Suppressor macrophage treated with lipopolysaccharide for 4 hours (primary cell): ENCODE measurements around the gene CDRT15L2.
A peak's percentile ranks its signal among the peaks of the same experiment; 100 is the strongest.
"Not testable (repeated sequence)": the region's sequence is repeated elsewhere in the genome, so short reads cannot be mapped to it uniquely, and the experiment has no call there.

Experiments used
- DNase-seq: peaks from one replicate; pipeline ENCODE4 v3.0.0-alpha.2; 2020

Gene CDRT15L2

DNA sequence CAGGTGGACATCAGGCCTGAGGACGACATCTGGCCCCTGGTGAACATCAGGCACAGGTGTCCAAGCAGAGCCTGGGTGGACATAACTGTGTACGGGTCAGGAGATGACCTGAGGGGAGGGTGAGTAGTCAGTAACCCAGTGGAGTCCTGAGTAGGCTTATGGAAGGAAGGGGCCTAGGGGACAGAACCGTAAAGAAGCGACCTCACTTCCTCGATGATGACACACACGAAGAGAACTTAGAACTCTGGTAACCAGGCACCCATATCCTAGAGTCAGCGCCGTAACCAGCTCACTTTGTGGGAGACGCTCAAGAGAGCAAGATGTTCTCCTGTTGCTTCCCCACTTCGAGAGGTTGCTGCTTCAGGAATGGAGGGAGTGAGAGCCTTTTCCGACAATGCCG, at the start of gene CDRT15L2:
Gene CDRT15L2, plus strand, starts transcription at position 301 of the 400 bp plus-strand sequence. Its CDS starts 20 bp downstream, at position 321.
- not testable (repeated sequence) for DNase-seq

DNA sequence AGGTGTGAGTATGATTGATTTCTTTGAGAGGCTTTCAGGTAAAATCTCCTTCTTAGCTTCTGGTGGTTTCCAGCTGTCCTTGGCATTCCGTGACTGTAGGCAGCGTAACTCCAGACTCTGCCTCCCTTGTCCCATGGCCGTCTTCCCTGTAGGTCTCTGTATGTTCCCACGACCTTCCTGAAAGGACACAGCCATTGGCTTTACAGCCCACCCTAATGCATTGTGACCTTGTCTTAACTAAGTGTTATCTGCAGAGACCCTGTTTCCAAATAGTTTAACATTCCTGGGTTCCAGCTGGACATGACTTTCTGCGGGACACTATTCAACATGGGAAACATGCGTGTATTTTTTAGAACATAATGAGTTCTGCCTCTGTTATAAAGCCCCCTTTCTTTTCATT, 49.4 kb upstream of the CDRT15L2 start:
- not testable (repeated sequence) for DNase-seq

DNA sequence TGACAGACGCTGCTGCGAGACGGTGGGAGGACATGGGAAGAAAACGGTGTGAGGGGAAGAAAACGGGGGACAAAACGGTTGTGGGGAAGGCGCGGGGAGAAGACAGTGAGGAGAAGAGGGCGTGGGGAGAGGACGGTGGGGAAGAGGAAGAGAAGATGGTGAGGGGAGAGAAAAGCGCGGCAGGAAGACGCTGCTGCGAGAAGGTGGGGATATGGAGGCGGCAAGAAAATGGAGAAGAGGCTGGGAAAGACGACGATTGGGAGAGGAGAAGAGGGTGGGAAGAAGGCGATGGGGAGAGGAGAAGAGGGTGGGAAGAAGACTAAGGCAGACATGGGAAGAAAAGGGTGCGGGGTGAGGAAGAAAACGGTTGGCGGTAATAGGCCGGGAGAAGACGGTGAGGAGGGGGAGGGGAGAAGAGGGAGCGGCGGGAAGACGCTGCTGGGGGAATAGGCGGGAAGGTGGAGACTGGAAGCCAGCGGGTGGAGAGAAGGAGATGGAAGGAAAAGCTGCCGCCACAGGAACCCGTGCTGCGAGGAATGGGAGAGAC, 46.9 kb upstream of the CDRT15L2 start:
- DNase-seq = not testable (repeated sequence)

DNA sequence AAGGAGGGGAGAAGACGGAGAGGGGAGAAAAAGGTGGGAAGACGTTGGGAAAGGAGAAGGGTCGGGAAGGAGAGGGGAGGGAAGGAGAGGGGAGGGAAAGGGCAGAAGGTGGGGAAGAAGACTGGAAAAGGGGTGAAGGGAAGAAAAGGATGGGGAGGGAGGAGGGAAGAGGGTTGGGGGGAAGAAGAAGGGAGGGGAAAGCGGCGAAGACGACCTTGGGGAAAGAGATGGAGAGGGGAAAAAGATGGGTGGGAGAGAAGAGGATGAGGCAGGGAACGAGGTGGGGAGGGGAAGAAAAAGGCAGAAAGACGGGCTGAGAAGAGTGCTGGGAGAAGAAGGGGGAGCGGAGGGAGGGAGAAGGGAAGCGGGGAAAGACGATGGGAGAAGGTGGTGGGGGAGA, 46.3 kb upstream of the CDRT15L2 start:
- not testable (repeated sequence) for DNase-seq

DNA sequence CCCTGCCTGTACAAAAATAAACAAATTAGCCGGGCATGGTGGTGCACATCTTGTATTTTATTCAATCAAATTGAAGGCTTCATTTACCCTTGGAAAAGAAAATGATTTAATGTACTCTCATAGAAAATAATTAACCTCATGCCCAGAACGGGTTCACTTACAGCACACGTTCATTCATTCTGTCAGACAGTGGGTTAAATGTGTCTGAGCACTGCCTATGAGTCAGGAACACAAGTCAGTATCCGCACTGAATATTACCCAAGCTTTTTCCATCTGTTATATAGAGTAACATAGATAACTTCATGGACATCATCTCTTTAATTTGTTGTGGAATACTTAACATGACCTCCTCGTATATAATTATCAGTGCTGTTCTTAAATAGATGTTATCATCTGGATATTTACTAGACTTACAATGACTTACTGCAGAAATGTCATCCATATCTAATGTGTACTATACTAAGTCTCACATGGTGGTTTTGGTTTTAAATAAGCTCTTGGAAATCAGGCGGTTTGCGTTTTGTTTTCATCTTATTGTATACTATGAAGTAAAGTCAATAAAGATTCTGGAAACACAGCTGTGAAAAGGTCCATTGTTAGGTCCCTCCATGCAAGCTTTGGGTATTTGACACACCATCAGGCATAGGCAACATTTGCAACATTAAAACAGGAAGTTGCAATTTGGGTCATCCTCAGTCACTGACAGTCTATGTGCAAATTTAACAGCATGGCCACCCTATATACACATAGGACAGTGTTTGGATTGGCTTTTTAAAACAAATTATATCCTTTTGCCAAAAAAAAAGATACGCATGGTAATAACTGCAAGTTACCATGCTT, 44.6 kb upstream of the CDRT15L2 start:
- peak; percentile 37 for DNase-seq

DNA sequence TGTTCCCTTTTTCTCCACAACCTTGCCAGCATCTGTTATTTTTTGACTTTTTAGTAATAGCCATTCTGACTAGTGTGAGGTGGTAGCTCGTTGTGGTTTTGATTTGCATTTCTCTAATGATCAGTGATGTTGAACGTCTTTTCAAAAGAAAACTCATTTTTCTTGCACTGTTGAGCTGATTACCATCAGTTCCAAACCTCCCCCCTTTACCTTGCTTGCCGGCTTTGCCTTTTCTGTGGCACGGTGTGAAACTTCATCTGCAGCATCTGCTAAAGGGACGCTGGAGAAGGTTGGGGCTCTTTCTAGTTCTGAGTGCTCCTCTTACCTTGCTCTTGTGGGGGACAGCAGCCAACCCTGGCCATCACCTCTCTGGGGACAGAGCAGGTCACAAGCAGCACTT, 39.1 kb upstream of the CDRT15L2 start:
- DNase-seq = not testable (repeated sequence)

DNA sequence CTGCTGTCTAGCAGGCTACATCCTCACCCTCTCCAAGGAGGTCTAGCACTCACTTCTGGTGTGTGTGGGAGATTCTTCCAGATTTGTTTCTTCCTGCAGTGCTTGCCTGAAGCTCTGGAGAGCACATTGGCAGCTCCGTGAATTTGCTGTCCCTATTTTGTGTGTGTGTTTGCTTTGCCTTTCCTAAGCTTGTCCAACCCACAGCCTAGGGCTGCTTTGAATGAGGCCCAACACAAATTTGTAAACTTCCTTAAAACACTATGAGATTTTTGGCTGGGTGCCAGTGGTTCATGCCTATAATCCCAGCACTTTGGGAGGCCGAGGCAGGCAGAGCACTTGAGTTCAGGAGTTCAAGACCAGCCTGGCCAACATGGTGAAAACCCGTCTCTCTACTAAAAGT, 38.7 kb upstream of the CDRT15L2 start:
- peak; percentile 30 for DNase-seq

DNA sequence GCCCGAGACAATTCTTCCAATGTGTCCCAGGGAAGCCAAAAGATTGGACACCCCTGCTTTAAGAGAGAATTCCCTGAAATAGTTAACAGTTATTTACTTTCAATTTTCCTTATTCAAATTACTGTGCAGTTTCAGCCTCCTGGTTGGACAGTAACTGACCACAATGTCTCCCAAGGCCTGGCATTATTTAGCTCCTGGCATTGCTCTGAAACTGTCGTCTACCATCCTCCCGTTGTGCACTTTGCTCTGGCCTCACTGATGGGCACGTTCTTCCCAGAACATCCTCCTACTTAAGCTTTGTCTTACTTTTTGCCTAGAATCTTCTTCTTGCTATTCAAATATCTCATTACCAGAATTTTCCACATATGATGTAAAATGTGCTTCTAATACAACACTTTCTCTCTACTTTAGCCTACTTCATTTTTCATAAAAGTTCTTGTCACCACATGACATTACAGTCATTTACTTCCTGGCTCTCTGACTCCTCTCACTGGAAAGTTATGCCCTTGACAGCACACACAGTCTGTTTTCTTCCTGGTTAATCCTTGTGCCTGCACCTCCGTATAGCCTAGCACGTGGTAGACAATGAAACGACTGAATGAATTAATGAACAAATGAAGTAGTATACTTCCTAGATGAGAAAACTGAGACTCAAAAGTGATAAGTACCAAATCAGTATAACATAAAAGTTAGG, 37.5 kb upstream of the CDRT15L2 start:
- DNase-seq = peak; percentile 20

DNA sequence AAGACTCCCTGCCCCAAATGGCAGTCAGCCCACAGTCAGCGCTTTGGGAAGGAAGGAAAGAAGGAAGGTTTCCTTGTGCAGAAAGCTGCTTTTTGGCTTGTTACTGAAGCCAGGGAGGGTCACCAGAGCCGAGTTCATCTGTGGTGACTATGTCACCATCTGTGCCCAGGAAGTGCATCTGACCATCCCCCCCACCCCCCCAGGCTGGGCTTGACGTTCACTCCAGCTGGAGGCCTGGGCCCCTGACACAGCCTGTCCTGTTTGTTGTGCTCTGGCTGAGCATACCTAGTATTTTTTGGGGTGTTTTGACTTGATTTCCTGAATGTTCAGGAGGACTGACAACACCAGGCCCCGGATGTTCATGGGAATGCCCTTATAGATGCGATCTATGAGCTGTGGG, 31.6 kb upstream of the CDRT15L2 start:
- DNase-seq = not testable (repeated sequence)

DNA sequence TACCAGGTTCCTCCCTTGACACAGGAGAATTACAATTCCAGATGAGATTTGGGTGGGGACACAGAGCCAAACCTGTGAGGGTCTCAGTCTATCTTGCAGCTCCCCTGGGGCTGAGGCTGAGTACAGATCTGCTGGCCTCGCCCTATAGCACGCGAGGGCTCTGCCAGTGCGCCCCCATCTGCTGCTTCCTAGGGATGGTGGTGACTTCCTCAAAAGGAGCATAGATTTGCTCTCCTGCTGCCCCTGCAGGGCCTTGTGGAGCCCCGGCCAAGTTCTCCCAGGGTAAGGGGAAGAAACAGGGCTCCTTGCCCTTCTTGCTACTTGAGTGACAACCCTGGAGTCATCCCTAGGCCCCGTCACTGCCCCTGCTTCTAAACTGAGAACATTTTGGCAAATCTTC, 26.6 kb upstream of the CDRT15L2 start:
- DNase-seq = not testable (repeated sequence)

DNA sequence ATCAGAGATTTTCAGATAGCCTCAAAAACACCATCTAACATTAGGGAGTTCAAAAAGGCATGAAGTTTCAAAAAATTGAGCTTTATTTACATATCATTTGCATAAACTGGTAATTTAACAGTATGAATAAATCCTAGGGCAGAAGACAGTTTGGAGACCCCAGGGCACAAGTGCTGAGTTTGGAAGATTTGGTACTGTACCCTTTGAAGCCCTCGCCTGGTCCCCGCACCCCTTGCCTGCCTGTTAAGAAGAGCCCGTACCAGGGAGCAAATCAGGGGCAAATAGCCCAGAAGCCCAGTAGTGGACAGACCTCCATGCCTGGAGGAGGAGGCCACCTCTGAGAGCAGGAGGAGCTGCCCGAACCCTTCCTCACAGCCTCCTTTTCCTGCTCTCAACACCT, 24.8 kb upstream of the CDRT15L2 start:
- DNase-seq = not testable (repeated sequence)

DNA sequence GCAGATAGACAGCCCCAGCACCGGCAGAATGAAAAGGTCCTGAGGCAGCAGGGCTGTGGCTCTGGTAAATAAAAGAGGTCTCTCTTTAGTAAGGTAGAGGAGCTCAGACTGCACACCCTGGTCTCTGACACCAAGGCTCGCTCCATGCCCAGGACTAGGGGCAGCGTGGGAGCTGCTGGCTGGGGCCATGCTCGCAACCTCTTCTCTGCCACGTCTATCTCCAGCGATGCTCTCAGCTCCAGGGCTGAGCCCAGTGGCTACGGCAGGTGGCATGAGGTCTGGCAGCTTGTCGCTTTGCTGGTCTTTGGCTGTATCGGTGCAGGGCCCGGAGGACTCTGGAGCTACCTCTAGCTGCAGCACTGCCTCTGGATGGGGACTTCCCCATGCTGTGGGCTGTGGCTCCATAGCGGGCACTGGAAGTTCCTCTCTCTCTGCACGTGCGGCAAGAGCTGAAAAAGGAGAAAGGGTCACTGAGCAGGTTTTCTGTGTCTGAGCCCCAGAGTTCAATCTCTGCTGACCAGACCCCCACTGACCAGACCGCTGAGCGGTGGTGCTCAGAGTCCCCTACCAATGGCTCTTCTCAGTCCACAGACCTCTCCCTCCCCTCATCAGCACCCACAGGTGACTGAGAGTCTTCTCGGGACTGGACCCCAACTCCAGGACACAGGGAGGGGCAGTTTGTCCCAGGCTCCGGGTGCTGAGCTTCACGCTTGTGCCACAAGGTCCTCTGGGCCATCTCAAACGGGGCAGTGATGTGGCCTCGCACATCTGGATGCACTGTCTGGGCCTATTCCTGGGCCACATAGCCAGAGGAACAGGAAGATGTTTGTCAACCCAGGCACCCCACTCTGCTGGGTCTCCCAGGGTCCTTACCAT, 24.2 kb upstream of the CDRT15L2 start:
- DNase-seq = not testable (repeated sequence)

DNA sequence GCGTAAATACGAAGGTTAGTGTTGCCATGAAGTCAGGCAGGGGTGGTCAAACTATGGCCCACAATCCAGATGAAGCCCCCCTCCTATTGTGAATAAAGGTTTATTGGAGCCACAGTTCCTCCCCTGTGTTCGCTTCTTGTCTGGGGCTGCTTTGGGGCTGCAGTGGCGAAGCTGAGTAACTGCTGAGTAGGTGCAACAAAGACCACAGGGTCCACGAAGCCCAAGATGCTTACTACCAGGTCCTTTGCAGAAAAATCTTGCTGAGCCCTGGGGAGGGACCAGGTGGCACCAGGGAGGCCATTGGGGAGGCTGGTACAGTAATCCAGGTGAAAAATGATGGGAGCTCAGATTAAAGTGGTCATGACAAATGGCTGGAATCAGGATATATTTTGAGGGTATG, 21.4 kb upstream of the CDRT15L2 start:
- not testable (repeated sequence) for DNase-seq

DNA sequence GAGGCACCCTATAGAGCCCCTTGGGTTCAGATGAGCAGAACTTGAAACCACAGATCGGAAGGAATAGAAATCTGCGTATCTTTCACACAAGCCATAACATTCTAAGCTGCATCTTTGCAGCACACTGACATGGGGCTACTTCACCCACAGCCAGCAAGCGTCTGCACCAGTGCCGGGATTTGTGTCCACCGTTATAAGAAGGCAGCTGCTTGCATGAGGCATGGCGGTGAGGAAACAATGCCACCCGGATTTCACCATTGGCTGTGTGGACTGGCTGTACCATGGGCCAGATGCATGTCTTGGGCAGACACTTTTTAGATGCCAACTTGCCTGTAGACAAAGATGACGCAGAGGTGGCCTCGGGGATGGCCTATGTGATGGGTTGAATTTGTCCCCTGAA, 20.5 kb upstream of the CDRT15L2 start:
- DNase-seq = not testable (repeated sequence)

DNA sequence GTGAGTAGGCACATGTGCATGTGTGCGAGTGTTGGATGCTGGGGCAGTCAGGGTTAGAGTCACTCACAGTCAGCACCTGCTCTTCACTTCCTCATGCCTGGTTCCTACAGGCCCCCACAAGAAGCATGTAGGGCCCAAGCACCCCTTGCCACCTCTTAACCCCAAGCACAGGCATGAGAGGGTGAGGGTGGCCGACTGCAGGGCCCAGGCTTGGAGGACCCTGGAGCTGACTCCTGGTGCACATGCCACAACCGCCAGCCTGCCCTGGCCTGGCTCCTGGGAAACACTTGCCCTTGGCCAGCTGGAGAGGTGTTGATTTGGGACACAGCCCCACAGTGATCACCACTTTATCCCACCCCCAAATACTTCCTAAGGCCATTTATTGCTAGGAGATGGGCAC, 16.9 kb upstream of the CDRT15L2 start:
- DNase-seq = no peak

DNA sequence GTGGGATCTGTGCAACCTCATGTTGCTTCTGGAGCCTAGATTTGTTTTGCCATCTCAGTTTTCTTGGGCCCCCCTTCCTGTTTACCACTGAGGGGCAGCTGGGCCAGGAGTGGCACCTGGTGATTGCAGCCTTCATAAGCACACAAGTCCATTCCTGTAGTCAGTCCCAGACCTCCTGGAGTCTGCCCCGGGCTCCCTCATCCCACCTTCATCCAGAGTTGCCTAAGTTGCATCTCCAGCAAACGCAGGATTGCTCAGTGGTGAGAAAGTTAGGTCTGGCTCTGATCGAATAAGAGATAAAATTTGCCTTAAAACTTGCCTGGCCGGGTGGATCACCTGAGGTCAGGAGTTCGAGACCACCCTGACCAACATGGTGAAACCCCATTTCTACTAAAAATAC, 14.3 kb upstream of the CDRT15L2 start:
- not testable (repeated sequence) for DNase-seq

DNA sequence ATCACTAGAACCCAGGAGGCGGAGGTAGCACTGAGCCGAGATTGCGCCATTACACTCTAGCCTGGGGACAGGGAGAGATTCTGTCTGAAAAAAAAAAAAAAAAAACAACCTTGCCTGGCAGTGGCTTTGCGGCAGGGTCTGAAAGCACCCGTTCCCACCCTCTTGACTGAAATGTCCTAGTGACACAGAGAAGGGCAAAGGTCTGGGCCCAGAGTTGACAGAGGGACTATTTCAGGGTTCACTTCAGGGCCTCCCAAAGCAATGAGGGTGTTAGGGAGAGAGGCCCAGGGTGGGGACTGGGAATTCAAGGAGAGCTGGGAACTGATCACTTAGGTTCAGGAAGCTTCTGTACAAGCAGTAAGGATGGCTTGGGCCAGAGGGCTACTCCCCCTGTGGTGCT, 13.8 kb upstream of the CDRT15L2 start:
- DNase-seq = no peak

DNA sequence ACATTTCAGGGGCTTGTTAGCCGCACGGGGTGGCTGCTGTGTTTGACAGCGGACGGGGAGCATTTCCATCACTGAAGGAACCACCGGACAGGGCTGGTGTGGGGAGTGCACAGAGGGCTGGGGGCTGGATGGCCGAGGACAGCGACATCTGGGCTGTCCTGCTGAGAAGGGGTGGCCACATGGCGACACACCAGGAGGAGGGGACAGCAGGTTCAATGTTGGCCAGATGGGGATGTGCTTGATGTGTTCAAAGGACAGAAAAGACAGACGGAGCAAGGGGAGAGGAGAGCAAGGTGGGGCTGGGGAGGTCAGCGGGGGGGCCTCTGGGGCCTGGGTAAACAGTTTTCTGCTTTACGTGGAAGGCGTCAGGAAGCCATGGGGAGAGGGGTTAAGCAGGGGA, 12.8 kb upstream of the CDRT15L2 start:
- DNase-seq = not testable (repeated sequence)

DNA sequence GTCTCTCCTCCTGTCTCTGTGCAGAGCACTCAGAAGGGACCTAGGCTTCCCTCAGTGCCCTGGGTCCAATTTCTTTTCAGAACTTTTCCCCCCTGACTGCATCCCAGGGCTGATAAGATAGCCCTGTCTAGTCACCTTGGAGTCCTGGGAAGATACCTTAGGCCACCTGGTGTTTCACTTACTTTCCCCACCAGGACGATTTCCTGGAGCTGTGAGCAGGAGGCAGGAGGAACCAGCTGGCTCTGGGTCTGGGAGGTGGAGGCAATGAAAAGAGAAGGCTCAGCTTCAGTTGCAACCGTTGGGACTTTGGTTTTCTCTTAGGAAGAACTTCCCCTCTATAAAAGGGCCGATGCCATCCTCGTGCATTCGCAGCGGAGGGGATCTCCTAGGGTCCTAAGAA, 12.1 kb upstream of the CDRT15L2 start:
- DNase-seq = not testable (repeated sequence)

DNA sequence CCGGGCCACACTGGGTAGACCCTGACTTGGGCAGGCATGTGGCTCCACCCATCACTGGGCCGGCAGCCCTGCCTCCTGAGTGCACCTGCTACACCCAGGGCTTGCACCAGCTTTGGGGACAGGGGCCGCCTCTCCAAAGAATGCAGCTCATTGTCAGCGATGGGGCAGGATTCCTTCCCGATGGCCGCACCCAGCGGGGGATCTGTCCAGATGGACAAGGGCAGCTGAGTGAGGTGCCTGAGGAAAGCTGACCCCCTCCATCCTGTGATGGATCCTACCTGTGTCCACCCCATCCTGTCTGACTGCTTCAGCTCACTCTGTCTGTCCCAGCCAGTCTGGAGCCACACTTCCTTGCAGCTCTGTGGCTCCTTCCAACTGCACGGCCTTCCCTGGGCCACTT, 10.9 kb upstream of the CDRT15L2 start:
- DNase-seq = not testable (repeated sequence)

DNA sequence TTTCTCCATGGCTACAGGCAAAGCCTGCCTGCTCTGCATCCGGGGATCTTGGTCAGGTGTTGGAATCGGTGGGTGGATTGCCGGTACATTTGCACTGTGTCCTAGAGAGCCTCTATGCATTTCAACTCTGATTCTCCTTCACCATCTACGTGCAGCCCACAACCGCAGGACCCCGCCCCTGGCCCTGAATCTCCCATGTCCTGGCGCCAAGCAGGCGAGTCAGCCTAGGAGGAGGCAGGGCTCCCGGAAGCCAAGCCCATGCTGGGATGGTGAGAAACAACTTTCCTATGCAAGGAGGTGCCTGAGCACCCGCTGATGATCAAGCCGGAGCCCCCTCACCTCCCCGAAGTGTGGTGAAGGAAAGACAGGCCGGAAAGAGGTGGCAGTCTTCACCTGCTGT, 7.9 kb upstream of the CDRT15L2 start:
- DNase-seq = not testable (repeated sequence)

DNA sequence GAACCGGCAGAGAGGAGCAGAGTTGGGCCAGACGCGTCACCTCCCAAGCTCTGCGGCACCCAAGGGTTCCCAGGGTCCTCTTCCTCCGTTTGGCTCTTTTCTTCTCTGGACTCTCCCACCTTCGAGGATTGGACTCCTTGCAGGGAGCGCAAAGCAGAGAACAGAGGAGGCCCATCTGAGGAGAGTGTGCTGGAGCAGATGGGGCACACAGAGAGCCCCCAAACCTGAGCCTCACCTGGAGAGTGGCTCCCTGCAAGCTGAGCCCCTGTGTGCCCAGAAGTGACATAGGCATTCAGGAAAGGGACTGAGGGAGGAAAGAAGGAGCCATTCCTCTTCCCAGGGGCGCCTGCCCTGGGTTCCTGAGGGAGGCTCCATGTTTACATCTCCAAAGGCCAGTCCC, 6.3 kb upstream of the CDRT15L2 start:
- not testable (repeated sequence) for DNase-seq

DNA sequence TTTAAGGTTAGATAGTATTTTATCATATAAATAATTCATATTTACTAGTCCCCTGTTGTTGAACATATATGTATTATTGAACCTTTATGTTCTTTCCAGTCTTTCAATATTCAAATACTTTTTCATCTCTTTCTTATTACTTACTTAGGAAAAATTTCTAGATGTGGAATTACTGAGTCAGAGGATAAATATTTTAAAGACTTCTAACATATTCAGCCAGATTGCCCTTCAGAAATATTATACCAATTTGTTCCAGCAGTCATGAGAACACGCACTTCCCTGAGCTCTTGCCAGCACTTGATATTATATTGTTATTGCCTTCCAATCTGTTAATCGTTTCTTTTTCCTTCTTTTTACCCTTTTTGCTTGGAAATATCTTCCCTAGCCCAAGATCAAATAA, 4.5 kb upstream of the CDRT15L2 start:
- not testable (repeated sequence) for DNase-seq
